ENCODE measurements around the gene MAP2K4.

MAP2K4 gene

GRCh38 chr17:12047681-12048376 lies 27.2 kb downstream of the MAP2K4 start:
- TF ChIP-seq CTCF (IDR thresholded peaks at IDR 0.05; ENCODE audit: control insufficient read depth, insufficient read depth, low read depth, low read length, missing control alignments), result no peak
- DNase-seq (ENCODE audit: low read depth), result no peak
- no peak overlapping the region for H3K4me3 ChIP-seq (ENCODE audit: control insufficient read depth, low read depth, low read length)

- no peak for DNase-seq (ENCODE audit: low read depth)
- H3K4me3 ChIP-seq (ENCODE audit: control insufficient read depth, low read depth, low read length), result no peak overlapping the region
- TF ChIP-seq CTCF (IDR thresholded peaks at IDR 0.05; ENCODE audit: control insufficient read depth, insufficient read depth, low read depth, low read length, missing control alignments), result no peak
Measured at GRCh38 chr17:12048843-12049473, 28.3 kb downstream of the MAP2K4 start.

DNA sequence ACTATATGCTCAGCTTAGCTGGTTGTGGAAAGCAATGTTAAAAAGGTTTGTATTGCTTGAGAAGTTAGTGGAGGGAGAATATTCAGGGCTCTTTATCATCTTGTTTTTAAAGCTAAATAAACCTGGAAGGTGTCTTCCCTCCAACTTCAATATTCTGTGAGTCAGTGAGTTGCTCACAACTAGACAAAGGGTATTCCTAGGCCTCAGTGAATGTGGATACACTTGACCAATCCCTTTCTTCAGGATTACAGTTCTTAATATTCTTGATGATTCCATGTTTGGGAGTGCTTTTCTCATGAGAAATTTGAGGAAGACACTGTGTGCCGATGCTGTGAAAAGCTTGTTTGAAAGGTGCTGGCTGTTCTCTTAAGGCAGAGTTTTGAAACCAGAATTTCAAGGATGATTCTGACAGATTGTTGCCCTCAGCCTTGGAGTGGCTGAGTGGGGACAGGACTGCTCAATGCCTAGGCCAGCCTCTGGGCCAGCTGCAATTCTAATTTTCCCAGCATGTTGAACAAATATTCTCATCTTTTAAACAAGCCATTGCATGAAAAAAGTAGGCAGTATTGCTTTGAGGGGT lies 30.1 kb downstream of the MAP2K4 start:
- no peak overlapping the region for H3K4me3 ChIP-seq (ENCODE audit: control insufficient read depth, low read depth, low read length)
- DNase-seq (ENCODE audit: low read depth), result no peak
- no peak for TF ChIP-seq CTCF (IDR thresholded peaks at IDR 0.05; ENCODE audit: control insufficient read depth, insufficient read depth, low read depth, low read length, missing control alignments)

DNA sequence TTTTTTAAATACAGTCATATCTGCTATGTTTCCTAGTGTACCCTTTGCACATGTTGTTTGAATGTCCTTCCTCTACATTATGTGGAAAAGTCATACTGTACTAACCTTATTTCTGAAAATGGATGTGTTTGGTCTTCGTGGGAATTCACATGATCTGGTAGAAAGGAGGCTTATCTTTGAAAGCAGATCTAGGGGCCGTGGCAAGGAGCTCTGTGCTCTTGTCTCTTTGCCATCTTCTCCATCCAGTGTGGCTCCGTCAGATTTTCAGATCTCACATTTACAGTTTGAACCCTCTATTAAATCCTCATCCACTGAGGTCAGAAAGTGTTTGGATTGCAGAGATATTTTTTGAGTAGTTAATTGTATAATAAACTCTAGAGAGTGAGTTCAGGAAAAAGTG lies 32.9 kb downstream of the MAP2K4 start:
- no peak overlapping the region for H3K4me3 ChIP-seq (ENCODE audit: control insufficient read depth, low read depth, low read length)
- TF ChIP-seq CTCF (IDR thresholded peaks at IDR 0.05; ENCODE audit: control insufficient read depth, insufficient read depth, low read depth, low read length, missing control alignments), result no peak
- no peak for DNase-seq (ENCODE audit: low read depth)

GRCh38 chr17:12055889-12056288 lies 35.2 kb downstream of the MAP2K4 start:
- H3K4me3 ChIP-seq (ENCODE audit: control insufficient read depth, low read depth, low read length), result no peak overlapping the region
- no peak for DNase-seq (ENCODE audit: low read depth)
- no peak for TF ChIP-seq CTCF (IDR thresholded peaks at IDR 0.05; ENCODE audit: control insufficient read depth, insufficient read depth, low read depth, low read length, missing control alignments)

GRCh38 chr17:12057520-12057919 lies 36.8 kb downstream of the MAP2K4 start:
- no peak for DNase-seq (ENCODE audit: low read depth)
- H3K4me3 ChIP-seq (ENCODE audit: control insufficient read depth, low read depth, low read length), result no peak overlapping the region
- no peak for TF ChIP-seq CTCF (IDR thresholded peaks at IDR 0.05; ENCODE audit: control insufficient read depth, insufficient read depth, low read depth, low read length, missing control alignments)
